Neural progenitor cell (in vitro differentiated cells): ENCODE results near the gene LSM14B.

Source experiments
- EZH2 ChIP-seq: fragments of 200-600 bp; sonication (generic); IDR thresholded peaks from 2 replicates; pipeline ENCODE4 v1.6.1; 2017; ENCODE audit warnings: antibody characterized with exemption, mild to moderate bottlenecking, moderate library complexity
- TF ChIP-seq, protein P1 (sequence below): fragments of 200-600 bp; sonication (generic); IDR thresholded peaks from 2 replicates; pipeline ENCODE4 v1.5.1; 2017; ENCODE audit warnings: antibody characterized with exemption, mild to moderate bottlenecking

DNA sequence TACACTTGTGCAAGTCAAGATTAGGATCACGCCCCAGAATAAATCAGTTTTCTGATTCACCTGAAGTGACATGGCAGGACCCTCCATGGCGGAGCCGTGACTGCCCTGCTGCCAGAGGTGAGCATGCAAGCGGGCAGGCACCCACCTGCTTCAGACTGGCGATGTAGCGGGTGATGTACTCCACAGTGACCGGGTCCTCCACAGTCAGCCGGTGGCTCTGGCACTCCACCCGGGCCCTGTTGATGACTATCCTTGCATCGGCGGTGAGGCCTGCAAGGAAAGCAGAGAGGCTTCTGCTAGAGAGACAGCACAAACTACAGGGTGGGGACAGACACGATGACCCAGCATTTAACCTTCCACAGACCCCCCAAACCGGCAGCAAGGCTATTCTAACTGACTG is 17.4 kb downstream of the LSM14B start:
- TF ChIP-seq, protein P1, sequence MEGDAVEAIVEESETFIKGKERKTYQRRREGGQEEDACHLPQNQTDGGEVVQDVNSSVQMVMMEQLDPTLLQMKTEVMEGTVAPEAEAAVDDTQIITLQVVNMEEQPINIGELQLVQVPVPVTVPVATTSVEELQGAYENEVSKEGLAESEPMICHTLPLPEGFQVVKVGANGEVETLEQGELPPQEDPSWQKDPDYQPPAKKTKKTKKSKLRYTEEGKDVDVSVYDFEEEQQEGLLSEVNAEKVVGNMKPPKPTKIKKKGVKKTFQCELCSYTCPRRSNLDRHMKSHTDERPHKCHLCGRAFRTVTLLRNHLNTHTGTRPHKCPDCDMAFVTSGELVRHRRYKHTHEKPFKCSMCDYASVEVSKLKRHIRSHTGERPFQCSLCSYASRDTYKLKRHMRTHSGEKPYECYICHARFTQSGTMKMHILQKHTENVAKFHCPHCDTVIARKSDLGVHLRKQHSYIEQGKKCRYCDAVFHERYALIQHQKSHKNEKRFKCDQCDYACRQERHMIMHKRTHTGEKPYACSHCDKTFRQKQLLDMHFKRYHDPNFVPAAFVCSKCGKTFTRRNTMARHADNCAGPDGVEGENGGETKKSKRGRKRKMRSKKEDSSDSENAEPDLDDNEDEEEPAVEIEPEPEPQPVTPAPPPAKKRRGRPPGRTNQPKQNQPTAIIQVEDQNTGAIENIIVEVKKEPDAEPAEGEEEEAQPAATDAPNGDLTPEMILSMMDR, result no peak
- TF ChIP-seq EZH2, result no peak
